NCI-H146 treated with DMSO at 0.1 percent for 48 hours (cell line): ENCODE results near the gene CHIT1.
A peak's percentile ranks its signal among the peaks of the same experiment; 100 is the strongest.

Source experiments
- DNase-seq: peaks from one replicate; lab custom pipeline; 2025; ENCODE audit not compliant: unreplicated experiment; lab: John Stamatoyannopoulos, UW

Gene CHIT1

DNA sequence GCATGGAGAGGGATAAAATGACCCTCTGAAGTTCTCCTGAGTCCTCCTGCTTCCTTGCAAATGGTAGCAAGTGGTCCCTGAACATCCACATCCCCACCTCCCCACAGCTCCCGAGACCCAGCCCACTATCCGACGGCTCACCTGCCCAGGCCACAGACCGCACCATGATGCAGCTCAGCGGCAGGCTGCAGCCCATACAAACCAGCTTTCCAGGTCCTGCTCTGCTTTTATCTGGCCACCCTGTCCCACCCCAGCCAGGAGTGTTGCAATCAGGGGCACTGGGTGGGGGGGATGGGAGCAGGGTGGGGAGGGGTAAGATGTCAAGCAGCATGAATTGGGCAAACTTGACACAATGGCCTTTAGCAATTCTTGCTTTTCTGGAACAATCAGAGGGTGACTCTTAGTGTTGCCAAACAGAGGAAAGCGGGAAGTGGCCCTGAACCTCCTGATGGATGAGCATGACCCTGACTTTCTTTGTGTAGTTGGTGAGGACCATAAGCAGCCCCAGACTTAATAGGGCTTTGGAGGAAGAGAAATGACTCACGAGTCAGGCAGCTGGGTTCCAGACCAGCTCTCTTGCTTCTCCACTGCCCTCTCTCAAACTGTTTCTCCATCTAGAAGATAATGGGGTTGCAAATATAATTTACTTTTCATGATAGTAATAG, at the start of gene CHIT1:
Gene CHIT1, minus strand, starts transcription at position 203 of the 665 bp plus-strand sequence. Its CDS starts 37 bp downstream, at position 166.
- no peak for DNase-seq

DNA sequence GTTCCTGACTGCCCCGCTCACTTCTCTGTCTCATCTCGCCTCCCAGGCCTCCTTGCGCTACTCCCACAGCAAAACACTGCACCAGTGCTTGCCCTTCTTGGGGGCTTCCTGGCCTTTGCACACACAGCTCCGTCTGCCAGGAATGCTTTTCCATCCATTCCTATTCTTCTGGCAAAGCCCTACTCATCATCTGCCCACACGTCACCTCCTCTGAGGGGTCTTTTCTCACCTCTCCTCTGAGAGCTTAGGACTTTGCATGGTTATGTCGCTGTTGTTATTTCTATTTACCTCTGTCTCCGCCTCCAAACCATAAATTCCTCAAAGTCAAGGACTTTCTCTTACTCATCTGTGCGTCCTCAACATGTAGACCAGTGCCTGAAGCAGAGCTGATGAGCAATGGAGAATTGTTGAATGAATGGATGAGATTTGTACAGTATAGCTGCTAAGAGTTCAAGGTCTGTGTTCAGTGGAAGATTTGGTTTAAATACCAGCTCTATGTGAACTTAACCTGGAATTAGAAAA, 49.5 kb upstream of the CHIT1 start:
- no peak for DNase-seq

- DNase-seq: peak; percentile 48
Observed at GRCh38 chr1:203278082-203278884, 48.8 kb upstream of the CHIT1 start.

GRCh38 chr1:203276916-203277545, 47.6 kb upstream of the CHIT1 start:
- no peak for DNase-seq

GRCh38 chr1:203276408-203276807, 46.9 kb upstream of the CHIT1 start:
- DNase-seq: no peak

DNA sequence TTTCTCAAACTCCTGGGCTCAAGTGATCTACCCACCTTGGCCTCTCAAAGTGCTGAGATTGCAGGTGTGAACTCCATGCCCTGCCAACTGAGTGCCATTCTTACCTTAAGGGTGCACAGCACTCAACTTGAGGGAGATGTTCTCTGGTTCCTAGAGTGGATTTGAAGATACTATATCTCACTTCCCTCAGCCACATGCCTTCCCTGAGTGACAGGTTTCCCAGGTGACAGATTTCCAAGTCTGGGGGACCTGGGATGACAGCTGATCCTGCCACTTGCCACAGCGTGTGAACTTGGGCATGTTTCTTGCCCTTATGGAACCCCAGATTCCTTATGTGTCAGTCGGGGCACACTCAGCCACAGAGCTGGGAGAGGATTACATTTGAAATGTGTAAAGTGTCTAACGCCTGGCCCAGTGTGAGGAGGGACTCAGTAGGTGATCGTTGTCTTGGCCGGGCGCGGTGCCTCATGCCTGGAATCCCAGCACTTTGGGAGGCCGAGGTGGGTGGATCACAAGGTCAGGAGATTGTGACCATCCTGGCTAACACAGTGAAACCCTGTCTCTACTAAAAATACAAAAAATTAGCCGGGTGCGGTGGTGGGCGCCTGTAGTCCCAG, 46.3 kb upstream of the CHIT1 start:
- no peak for DNase-seq

- no peak for DNase-seq
Observed at GRCh38 chr1:203274603-203275381, 45.3 kb upstream of the CHIT1 start.

GRCh38 chr1:203273869-203274602, 44.6 kb upstream of the CHIT1 start:
- no peak for DNase-seq

DNA sequence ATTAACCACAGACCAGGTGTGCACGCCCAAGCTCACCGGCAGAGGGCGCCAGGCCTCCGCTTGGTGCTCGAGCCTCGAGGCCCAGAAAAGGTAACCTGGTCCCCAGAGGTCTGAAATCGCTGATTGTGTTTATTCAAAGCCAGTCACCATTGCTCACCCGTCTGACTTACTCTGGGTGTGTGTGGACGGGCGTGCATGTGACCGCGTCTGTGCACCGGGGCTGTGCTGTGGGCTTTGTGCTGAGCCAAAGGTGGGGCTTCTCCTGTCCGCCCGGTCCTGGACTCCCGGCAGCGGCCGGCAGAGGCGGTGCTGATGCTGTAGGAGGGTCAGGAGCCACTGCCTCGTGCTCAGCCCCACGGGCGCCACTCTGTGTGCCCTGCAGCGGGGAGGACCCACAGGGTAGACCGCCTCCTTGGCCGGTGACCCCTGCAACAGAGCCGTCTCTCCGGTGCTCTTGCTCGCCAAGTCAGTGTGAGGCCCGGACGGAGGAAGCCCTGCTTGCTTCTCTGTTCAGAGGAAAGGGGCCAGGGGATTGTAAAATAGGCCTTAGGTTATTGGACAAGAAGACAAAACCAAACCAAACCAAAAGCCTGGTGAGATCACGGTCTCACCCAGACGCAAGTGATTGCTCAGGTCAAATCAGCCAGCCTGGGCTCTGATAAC, 43.9 kb upstream of the CHIT1 start:
- peak; percentile 65 for DNase-seq

- no peak for DNase-seq
Observed at GRCh38 chr1:203272633-203273205, 43.2 kb upstream of the CHIT1 start.

GRCh38 chr1:203271962-203272632, 42.6 kb upstream of the CHIT1 start:
- no peak for DNase-seq

- no peak for DNase-seq
Observed at GRCh38 chr1:203271018-203271743, 41.7 kb upstream of the CHIT1 start.

GRCh38 chr1:203270448-203270847, 41.0 kb upstream of the CHIT1 start:
- DNase-seq: no peak

DNA sequence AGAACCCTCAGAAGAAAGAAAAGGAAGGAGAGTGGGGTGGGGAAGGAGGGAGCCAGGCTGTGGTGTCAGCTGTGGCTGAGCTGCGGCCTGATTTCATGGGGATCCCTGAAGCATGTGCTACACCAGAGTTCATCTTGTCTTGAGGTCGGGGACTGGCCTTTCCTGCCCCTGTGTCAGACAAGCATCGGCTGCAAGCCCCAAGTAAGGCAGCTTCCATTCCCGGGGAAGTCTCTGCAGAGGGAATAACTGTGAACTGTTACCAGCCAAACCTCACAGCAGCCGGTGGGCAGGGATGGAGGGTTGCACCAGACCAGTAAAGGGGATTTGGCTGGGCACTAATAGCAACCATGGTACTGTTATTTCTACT, 40.2 kb upstream of the CHIT1 start:
- DNase-seq: no peak

DNA sequence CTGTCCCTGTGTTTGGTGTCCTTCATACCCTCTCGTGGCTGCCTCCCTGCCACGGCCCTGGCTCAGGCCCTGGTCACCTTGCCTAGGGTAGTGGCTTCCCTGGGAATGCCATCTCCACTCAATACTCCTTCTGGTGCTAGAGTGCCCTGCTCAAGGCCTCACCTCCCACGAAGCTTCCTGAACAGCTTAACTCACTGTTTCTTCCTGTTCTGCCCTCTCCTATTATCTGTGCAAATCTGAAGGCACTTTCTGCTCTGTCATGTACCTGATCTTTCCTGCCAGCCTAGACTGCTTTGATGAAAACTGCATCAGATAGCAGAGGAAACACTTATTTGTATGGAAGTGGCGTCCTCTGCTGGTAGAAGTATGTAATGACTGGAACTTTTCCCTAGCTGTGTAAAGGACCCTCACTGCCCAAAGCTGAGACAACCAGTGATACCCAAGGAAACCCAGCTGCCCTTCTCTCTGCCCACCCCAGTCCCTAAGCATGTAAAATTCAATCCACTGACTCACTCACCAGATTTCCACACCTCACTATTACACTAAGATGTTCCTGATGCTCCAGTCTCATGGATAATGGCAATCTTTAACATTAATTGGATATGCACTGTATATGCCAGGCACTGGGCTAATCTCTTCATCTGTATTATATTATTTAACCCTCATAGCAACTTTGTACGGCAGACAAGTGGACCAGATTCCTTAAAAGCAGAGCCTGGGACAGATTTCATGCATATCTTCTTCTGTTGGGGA, 39.6 kb upstream of the CHIT1 start:
- peak; percentile 70 for DNase-seq

GRCh38 chr1:203267912-203268311, 38.4 kb upstream of the CHIT1 start:
- no peak for DNase-seq

- DNase-seq: peak; percentile 75
Observed at GRCh38 chr1:203267347-203267846, 37.9 kb upstream of the CHIT1 start.
